Colonic mucosa (tissue), 4 donors: ENCODE data around the gene HOXB6. TPM values are rescaled to one million over a fixed set of nuclear protein-coding genes. Genes with fewer than 3 reads are reported as not detected.
A peak's percentile ranks its signal among the peaks of the same experiment; 100 is the strongest.

ENCODE experiments used
- DNase-seq: peaks from one replicate; pipeline ENCODE4 v3.0.0-alpha.2; 2020
- H3K27ac ChIP-seq: fragments of 200-600 bp; one replicate; pipeline ENCODE4 v1.8.0; 2021
- H3K27me3 ChIP-seq: fragments of 200-600 bp; one replicate; pipeline ENCODE4 v1.8.0; 2021
- H3K36me3 ChIP-seq: fragments of 200-600 bp; one replicate; pipeline ENCODE4 v1.8.0; 2021
- H3K4me1 ChIP-seq: fragments of 200-600 bp; one replicate; pipeline ENCODE4 v1.8.0; 2021; ENCODE audit warnings: mild to moderate bottlenecking
- H3K4me3 ChIP-seq: fragments of 200-600 bp; one replicate; pipeline ENCODE4 v1.8.0; 2021
- H3K9ac ChIP-seq, 2 donors: one replicate each; pipeline ENCODE4 v1.7.0; 2013; ENCODE audit warnings: control low read depth in 2 of 2, low read depth in 2 of 2, low read length in 2 of 2
- H3K9me3 ChIP-seq: fragments of 200-600 bp; one replicate; pipeline ENCODE4 v1.8.0; 2021
- intact Hi-C: fragments of 100-400 bp; cut with DNase I; formaldehyde crosslinking; loops from one replicate; pipeline ENCODE4 v1.14.1; 2022
- microRNA-seq: library from miRNA; unstranded; fragments of <30 nt; microRNA quantifications from one replicate; pipeline ENCODE4, GENCODE V29; 2019
- total RNA-seq, 2 donors: library from RNA; stranded (reverse); fragmentation: NEBNext Ultra II Directional in 1 of 2; extraction: Animal tissue kit (Norgen Biotek cat#: 25700) in 1 of 2; gene quantifications; one replicate each; pipeline ENCODE4 v1.2.1, GENCODE V29; 2021
- TF ChIP-seq, protein P1 (sequence below): fragments of 200-600 bp; IDR thresholded peaks from one replicate; pipeline ENCODE4 v1.8.0; 2022; ENCODE audit warnings: antibody characterized with exemption, mild to moderate bottlenecking
- donor health status: healthy.
- donor health status: DM: no; HTN: no; CAD: no.
- donor health status: DM: no; HTN: no; CAD: no.

The HOXB6 gene
- total RNA-seq, 2 donors from 2014 or later, result 30.0 to 71.0 TPM

GRCh38 chr17:48548523-48549280, 56.1 kb downstream of the HOXB6 start:
- Histone ChIP-seq H3K4me3 (no peak overlapping the region), H3K9ac (no peak overlapping the region), H3K9me3 (no peaks in the 10 kb centered on the region), H3K27me3 (no peaks in the 10 kb centered on the region), H3K36me3 (no peaks in the 10 kb centered on the region), H3K4me1 (peaks cover 7% of the 10 kb centered on the region), H3K27ac (peak overlapping the region; percentile 13)
- TF ChIP-seq, protein P1, sequence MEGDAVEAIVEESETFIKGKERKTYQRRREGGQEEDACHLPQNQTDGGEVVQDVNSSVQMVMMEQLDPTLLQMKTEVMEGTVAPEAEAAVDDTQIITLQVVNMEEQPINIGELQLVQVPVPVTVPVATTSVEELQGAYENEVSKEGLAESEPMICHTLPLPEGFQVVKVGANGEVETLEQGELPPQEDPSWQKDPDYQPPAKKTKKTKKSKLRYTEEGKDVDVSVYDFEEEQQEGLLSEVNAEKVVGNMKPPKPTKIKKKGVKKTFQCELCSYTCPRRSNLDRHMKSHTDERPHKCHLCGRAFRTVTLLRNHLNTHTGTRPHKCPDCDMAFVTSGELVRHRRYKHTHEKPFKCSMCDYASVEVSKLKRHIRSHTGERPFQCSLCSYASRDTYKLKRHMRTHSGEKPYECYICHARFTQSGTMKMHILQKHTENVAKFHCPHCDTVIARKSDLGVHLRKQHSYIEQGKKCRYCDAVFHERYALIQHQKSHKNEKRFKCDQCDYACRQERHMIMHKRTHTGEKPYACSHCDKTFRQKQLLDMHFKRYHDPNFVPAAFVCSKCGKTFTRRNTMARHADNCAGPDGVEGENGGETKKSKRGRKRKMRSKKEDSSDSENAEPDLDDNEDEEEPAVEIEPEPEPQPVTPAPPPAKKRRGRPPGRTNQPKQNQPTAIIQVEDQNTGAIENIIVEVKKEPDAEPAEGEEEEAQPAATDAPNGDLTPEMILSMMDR, result no peak
- no peak for DNase-seq
- intact Hi-C loops, result no loop called here

DNA sequence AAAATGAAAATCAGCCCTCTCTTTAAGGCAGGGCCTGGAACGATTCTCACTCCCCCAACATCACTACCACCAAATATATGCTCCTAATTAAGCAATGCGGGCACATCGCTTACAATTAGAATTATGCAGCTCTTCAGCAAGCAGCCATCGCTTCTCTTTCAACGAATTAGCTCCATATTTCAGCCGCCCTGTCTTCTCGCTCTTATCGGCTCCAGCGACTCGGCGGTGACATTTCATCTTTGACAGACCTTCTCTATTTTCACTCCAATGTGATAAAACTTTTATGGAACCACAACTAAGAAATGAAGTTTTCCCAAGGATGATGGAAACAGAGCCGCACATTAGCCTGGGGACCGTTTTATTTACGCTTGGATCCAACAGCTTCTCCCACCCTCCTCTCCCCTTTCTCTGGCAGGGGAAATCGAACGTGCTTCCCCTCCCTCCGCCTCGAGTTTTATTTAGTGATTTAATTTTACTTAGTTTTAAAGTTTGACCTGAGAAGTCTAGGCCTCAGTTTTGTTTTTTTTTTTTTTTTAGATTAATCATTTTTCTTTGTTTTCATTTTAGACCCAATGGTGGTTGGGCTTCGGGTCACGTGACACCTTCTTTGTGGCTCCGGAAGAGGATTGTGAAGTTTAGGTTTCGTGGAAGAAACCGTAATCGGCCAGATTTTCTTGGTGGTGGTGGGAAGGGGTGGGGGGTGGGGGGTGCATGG, 56.8 kb downstream of the HOXB6 start:
- TF ChIP-seq, protein P1, result no peak
- intact Hi-C loops, result no loop called here
- DNase-seq, result no peak
- Histone ChIP-seq H3K4me3 (peak overlapping the region; percentile 9), H3K27me3 (no peaks in the 10 kb centered on the region), H3K9me3 (no peaks in the 10 kb centered on the region), H3K9ac (peak overlapping the region; percentile 15 to 46), H3K27ac (peak overlapping the region; percentile 87), H3K36me3 (no peaks in the 10 kb centered on the region), H3K4me1 (peaks cover 7% of the 10 kb centered on the region)

GRCh38 chr17:48546924-48547807, 57.6 kb downstream of the HOXB6 start:
- peak overlapping the region; percentile 87 for H3K27ac ChIP-seq
- H3K27me3 ChIP-seq, result no peaks in the 10 kb centered on the region
- no peaks in the 10 kb centered on the region for H3K36me3 ChIP-seq
- intact Hi-C loops, result no loop called here
- no peaks in the 10 kb centered on the region for H3K9me3 ChIP-seq
- H3K4me3 ChIP-seq, result peak overlapping the region; percentile 9
- H3K9ac ChIP-seq, result peak overlapping the region; percentile 15 to 52
- TF ChIP-seq, protein P1, result no peak
- DNase-seq, result peak; percentile 61
- H3K4me1 ChIP-seq, result peaks cover 7% of the 10 kb centered on the region

- Histone ChIP-seq H3K27ac (peak overlapping the region; percentile 87), H3K9me3 (no peaks in the 10 kb centered on the region), H3K9ac (peak overlapping the region; percentile 8 to 52), H3K36me3 (no peaks in the 10 kb centered on the region), H3K4me1 (peaks cover 7% of the 10 kb centered on the region), H3K27me3 (no peaks in the 10 kb centered on the region), H3K4me3 (no peak overlapping the region)
- DNase-seq, result no peak
- TF ChIP-seq, protein P1, result no peak
- intact Hi-C loops, result no loop called here
Measured at GRCh38 chr17:48546137-48546923, 58.5 kb downstream of the HOXB6 start.

Small RNA genes lying within 50 kb of the gene (microRNA-seq; reads per million reads assigned to microRNA genes)
- gene MIR196A1, result 30.3 reads per million, percentile 35 among the genes with 10 or more reads in this experiment

Other genes with a start within 250 kb of the HOXB6 start
- 1 to 10 TPM; 1.2 to 2.1 TPM for gene SKAP1, start 174.8 kb downstream of the HOXB6 start, total RNA-seq
- gene HOXB1, start 74.0 kb downstream of the HOXB6 start, total RNA-seq, result not detected
- gene HOXB2, start 59.9 kb downstream of the HOXB6 start, total RNA-seq, result 1 to 10 TPM; 2.6 to 6.4 TPM
- 1 to 10 TPM; 2.5 to 4.7 TPM for gene HOXB4, start 26.6 kb downstream of the HOXB6 start, total RNA-seq
- 10 to 100 TPM; 17.4 to 31.8 TPM for gene HOXB3, start 14.7 kb downstream of the HOXB6 start, total RNA-seq
- 10 to 100 TPM; 11.0 to 22.7 TPM for gene HOXB5, start 11.2 kb downstream of the HOXB6 start, total RNA-seq
- gene HOXB7, start 6.0 kb upstream of the HOXB6 start, total RNA-seq, result 10 to 100 TPM; 25.9 to 31.4 TPM
- gene HOXB8, start 10.3 kb upstream of the HOXB6 start, total RNA-seq, result 1 to 10 TPM; 4.2 to 7.4 TPM
- 10 to 100 TPM; 37.1 to 73.9 TPM for gene HOXB9, start 21.4 kb upstream of the HOXB6 start, total RNA-seq
- 100 to 1,000 TPM; 237 to 328 TPM for gene PRAC1, start 117.5 kb upstream of the HOXB6 start, total RNA-seq
- gene PRAC2, start 118.2 kb upstream of the HOXB6 start, total RNA-seq, result 10 to 100 TPM; 12.9 to 19.4 TPM
- 100 to 1,000 TPM in 1 of 2 donors, 10 to 100 TPM in 1; 82.9 to 122 TPM for gene HOXB13, start 123.8 kb upstream of the HOXB6 start, total RNA-seq
- gene TTLL6, start 212.2 kb upstream of the HOXB6 start, total RNA-seq, result 10 to 100 TPM in 1 of 2 donors, 1 to 10 TPM in 1; 8.2 to 18.7 TPM
- 100 to 1,000 TPM; 187 to 232 TPM for gene CALCOCO2, start 226.0 kb upstream of the HOXB6 start, total RNA-seq